ENCODE measurements around the gene PBRM1. TPM values are rescaled to one million over a fixed set of nuclear protein-coding genes. Genes with fewer than 3 reads are reported as not detected.

PBRM1 gene
- total RNA-seq, 4 donors from 2014 or later: 71.0 to 93.6 (median 85.5) TPM

DNA sequence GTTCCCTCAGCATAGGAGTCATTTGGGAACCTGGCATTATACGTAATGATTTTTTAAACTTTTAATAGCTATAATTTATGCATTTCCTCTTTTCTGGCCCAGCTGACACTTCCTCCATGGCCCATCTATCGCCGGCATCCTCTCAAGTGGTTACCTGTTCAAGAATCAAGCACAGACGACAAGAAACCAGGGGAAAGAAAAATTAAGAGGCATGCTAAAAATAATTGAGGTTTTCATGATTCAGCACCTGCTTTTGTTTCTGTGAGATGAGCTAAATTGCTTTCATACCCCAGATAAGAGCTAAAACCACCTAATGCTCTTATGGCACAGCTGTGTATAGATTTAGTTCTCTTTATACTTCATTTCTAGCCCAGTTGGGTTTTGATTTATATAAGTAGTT lies 21.9 kb upstream of the PBRM1 start:
- no peaks in the 10 kb centered on the region for H3K9me3 ChIP-seq
- TF ChIP-seq POLR2AphosphoS5 (IDR thresholded peaks at IDR 0.05): no peak
- peaks cover 40% of the 10 kb centered on the region for H3K4me1 ChIP-seq
- peak overlapping the region; percentile 89 for H3K4me3 ChIP-seq
- H3K27ac ChIP-seq: no peak overlapping the region
- DNase-seq (ENCODE audit: low spot score in 2 of 2): no peak
- WGBS: 80% methylated on average over 4 of the region's 4 CpGs
- peaks cover 31% of the 10 kb centered on the region for H3K36me3 ChIP-seq
- no peaks in the 10 kb centered on the region for H3K27me3 ChIP-seq

- Histone ChIP-seq H3K4me1 (peaks cover 40% of the 10 kb centered on the region), H3K27ac (peak within 1 kb of the TSS; percentile 94), H3K4me3 (peak within 1 kb of the TSS; percentile 89), H3K36me3 (peaks cover 25% of the 10 kb centered on the region), H3K9me3 (no peaks in the 10 kb centered on the region), H3K27me3 (no peaks in the 10 kb centered on the region)
- TF ChIP-seq EP300 (IDR thresholded peaks at IDR 0.05): no peak
- peak; percentile 77 to 81 (median 77) for TF ChIP-seq POLR2AphosphoS5 (IDR thresholded peaks at IDR 0.05)
- peak in 1 of 2 donors; percentile 61 for TF ChIP-seq POLR2A (IDR thresholded peaks at IDR 0.05)
- under 1% methylated on average over 37 of the region's 94 CpGs for WGBS
- peak; percentile 88 to 90 for DNase-seq (ENCODE audit: low spot score in 2 of 2)
Measured at GRCh38 chr3:52705688-52706686, 20.3 kb upstream of the PBRM1 start, which contains the start of the genes GLT8D1 and SPCS1. Gene GLT8D1 (minus strand): TSS chr3:52705791. CDS start chr3:52700460, 5,331 bp downstream. Gene SPCS1 (plus strand): TSS chr3:52706106. CDS start chr3:52706247, 141 bp downstream.

GRCh38 chr3:52705438-52705687 lies 19.6 kb upstream of the PBRM1 start:
- peaks cover 24% of the 10 kb centered on the region for H3K36me3 ChIP-seq
- no peaks in the 10 kb centered on the region for H3K27me3 ChIP-seq
- DNase-seq (ENCODE audit: low spot score in 2 of 2): peak in 1 of 2 donors; percentile 80
- H3K4me3 ChIP-seq: peak overlapping the region; percentile 89
- no CpG with 5 or more reads among the region's 25 CpGs for WGBS
- no peaks in the 10 kb centered on the region for H3K9me3 ChIP-seq
- peaks cover 40% of the 10 kb centered on the region for H3K4me1 ChIP-seq
- peak overlapping the region; percentile 94 for H3K27ac ChIP-seq
- no peak for TF ChIP-seq POLR2A (IDR thresholded peaks at IDR 0.05)
- TF ChIP-seq EP300 (IDR thresholded peaks at IDR 0.05): no peak
- TF ChIP-seq POLR2AphosphoS5 (IDR thresholded peaks at IDR 0.05): no peak

GRCh38 chr3:52704611-52705437 lies 19.1 kb upstream of the PBRM1 start:
- 2% methylated on average over 19 of the region's 22 CpGs for WGBS
- peaks cover 40% of the 10 kb centered on the region for H3K4me1 ChIP-seq
- no peak for DNase-seq (ENCODE audit: low spot score in 2 of 2)
- no peaks in the 10 kb centered on the region for H3K9me3 ChIP-seq
- peak overlapping the region; percentile 89 for H3K4me3 ChIP-seq
- peaks cover 22% of the 10 kb centered on the region for H3K36me3 ChIP-seq
- peak overlapping the region; percentile 94 for H3K27ac ChIP-seq
- no peaks in the 10 kb centered on the region for H3K27me3 ChIP-seq
- TF ChIP-seq POLR2A (IDR thresholded peaks at IDR 0.05) (no peak), POLR2AphosphoS5 (IDR thresholded peaks at IDR 0.05) (peak in 1 of 3 donors; percentile 9)

DNA sequence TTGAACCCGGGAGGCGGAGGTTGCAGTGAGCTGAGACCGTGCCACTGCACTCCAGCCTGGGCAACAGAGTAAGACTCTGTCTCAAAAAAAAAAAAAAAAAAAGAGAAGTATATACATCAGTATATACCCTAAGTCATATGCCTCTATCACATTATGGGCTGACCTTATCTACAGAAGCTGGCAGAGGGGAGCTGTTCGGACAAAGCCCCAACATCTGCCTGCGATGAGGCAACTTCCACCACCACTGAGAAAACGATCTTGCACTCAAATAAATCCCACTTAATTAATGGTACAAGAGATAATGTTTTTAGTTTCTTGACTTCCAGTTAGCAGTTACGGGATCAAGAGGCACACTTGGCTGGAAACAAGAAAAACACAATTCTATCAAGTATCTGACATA lies 17.6 kb upstream of the PBRM1 start:
- no peak overlapping the region for H3K27ac ChIP-seq

GRCh38 chr3:52697632-52697965 lies 11.9 kb upstream of the PBRM1 start:
- peaks cover 59% of the 10 kb centered on the region for H3K36me3 ChIP-seq
- no peak overlapping the region for H3K4me3 ChIP-seq
- no peak for DNase-seq (ENCODE audit: low spot score in 2 of 2)
- no peaks in the 10 kb centered on the region for H3K4me1 ChIP-seq
- TF ChIP-seq EP300 (IDR thresholded peaks at IDR 0.05) (no peak), POLR2A (IDR thresholded peaks at IDR 0.05) (no peak)
- WGBS: 88% methylated on average over 4 of the region's 4 CpGs
- no peaks in the 10 kb centered on the region for H3K27me3 ChIP-seq
- H3K9me3 ChIP-seq: no peaks in the 10 kb centered on the region
- H3K27ac ChIP-seq: no peak overlapping the region

More for the DNA sequence above, 17.6 kb upstream of the PBRM1 start:
- peaks cover 14% of the 10 kb centered on the region for H3K36me3 ChIP-seq
- no peaks in the 10 kb centered on the region for H3K9me3 ChIP-seq
- peaks cover 40% of the 10 kb centered on the region for H3K4me1 ChIP-seq
- TF ChIP-seq POLR2A (IDR thresholded peaks at IDR 0.05) (no peak), POLR2AphosphoS5 (IDR thresholded peaks at IDR 0.05) (no peak), CTCF (IDR thresholded peaks at IDR 0.05) (no peak), EP300 (IDR thresholded peaks at IDR 0.05) (no peak)
- no peak for DNase-seq (ENCODE audit: low spot score in 2 of 2)
- H3K4me3 ChIP-seq: no peak overlapping the region
- 88% methylated on average over 7 of the region's 7 CpGs for WGBS
- H3K27me3 ChIP-seq: no peaks in the 10 kb centered on the region

- Histone ChIP-seq H3K27me3 (no peaks in the 10 kb centered on the region), H3K4me3 (no peak overlapping the region), H3K9me3 (no peaks in the 10 kb centered on the region), H3K27ac (no peak overlapping the region), H3K36me3 (peaks cover 65% of the 10 kb centered on the region), H3K4me1 (no peaks in the 10 kb centered on the region)
- no peak for DNase-seq (ENCODE audit: low spot score in 2 of 2)
- 78% methylated on average over 2 of the region's 2 CpGs for WGBS
- no peak for TF ChIP-seq EP300 (IDR thresholded peaks at IDR 0.05)
- TF ChIP-seq POLR2AphosphoS5 (IDR thresholded peaks at IDR 0.05): no peak
- no peak for TF ChIP-seq CTCF (IDR thresholded peaks at IDR 0.05)
- TF ChIP-seq POLR2A (IDR thresholded peaks at IDR 0.05): no peak
Measured at GRCh38 chr3:52696830-52697631, 11.3 kb upstream of the PBRM1 start.

Measured in suprapubic skin (tissue), 4 donors.